Measurements from ENCODE around the gene UBE2L6.
"Not testable (repeated sequence)": the region's sequence is repeated elsewhere in the genome, so short reads cannot be mapped to it uniquely, and the experiment has no call there.

UBE2L6 gene

GRCh38 chr11:57566905-57567514 lies 462 bp downstream of the UBE2L6 start:
- DNase-seq (ENCODE audit: low read depth), result peak; percentile 11

GRCh38 chr11:57566005-57566904 lies 1.2 kb downstream of the UBE2L6 start:
- peak; percentile 16 for DNase-seq (ENCODE audit: low read depth)

- DNase-seq (ENCODE audit: low read depth), result no peak
Measured at GRCh38 chr11:57562596-57562995, 4.9 kb downstream of the UBE2L6 start.

GRCh38 chr11:57560146-57560545 lies 7.3 kb downstream of the UBE2L6 start:
- DNase-seq (ENCODE audit: low read depth), result no peak

GRCh38 chr11:57556041-57556440 lies 11.4 kb downstream of the UBE2L6 start:
- no peak for DNase-seq (ENCODE audit: low read depth)

GRCh38 chr11:57555393-57555792 lies 12.1 kb downstream of the UBE2L6 start:
- DNase-seq (ENCODE audit: low read depth), result no peak

GRCh38 chr11:57552479-57552878 lies 15.0 kb downstream of the UBE2L6 start:
- DNase-seq (ENCODE audit: low read depth), result no peak

- no peak for DNase-seq (ENCODE audit: low read depth)
Measured at GRCh38 chr11:57551941-57552340, 15.5 kb downstream of the UBE2L6 start.

GRCh38 chr11:57549983-57550382 lies 17.5 kb downstream of the UBE2L6 start:
- no peak for DNase-seq (ENCODE audit: low read depth)

- DNase-seq (ENCODE audit: low read depth), result no peak
Measured at GRCh38 chr11:57547854-57548377, 19.6 kb downstream of the UBE2L6 start.

GRCh38 chr11:57546869-57547475 lies 20.5 kb downstream of the UBE2L6 start:
- DNase-seq (ENCODE audit: low read depth), result peak; percentile 27

GRCh38 chr11:57546451-57546850 lies 21.0 kb downstream of the UBE2L6 start:
- DNase-seq (ENCODE audit: low read depth), result no peak

GRCh38 chr11:57545883-57546282 lies 21.6 kb downstream of the UBE2L6 start:
- no peak for DNase-seq (ENCODE audit: low read depth)

GRCh38 chr11:57544566-57544965 lies 22.9 kb downstream of the UBE2L6 start:
- DNase-seq (ENCODE audit: low read depth), result no peak

GRCh38 chr11:57543593-57543992 lies 23.9 kb downstream of the UBE2L6 start:
- no peak for DNase-seq (ENCODE audit: low read depth)

GRCh38 chr11:57542582-57542981 lies 24.9 kb downstream of the UBE2L6 start:
- DNase-seq (ENCODE audit: low read depth), result no peak

GRCh38 chr11:57541169-57541568 lies 26.3 kb downstream of the UBE2L6 start:
- no peak for DNase-seq (ENCODE audit: low read depth)

- no peak for DNase-seq (ENCODE audit: low read depth)
Measured at GRCh38 chr11:57539342-57539741, 28.1 kb downstream of the UBE2L6 start.

GRCh38 chr11:57536947-57537619 lies 30.4 kb downstream of the UBE2L6 start, which contains the start of gene SMTNL1:
SMTNL1 (plus strand) TSS chr11:57537595; CDS start chr11:57542643, 5,048 bp downstream.
- no peak for DNase-seq (ENCODE audit: low read depth)

- DNase-seq (ENCODE audit: low read depth), result not testable (repeated sequence)
Measured at GRCh38 chr11:57534449-57534848, 33.0 kb downstream of the UBE2L6 start.

GRCh38 chr11:57530596-57531507 lies 36.6 kb downstream of the UBE2L6 start, which contains the start of gene TIMM10:
TIMM10 (minus strand) TSS chr11:57530754; CDS start chr11:57530189, 565 bp downstream.
- peak; percentile 89 for DNase-seq (ENCODE audit: low read depth)
